ENCODE measurements around the gene VSNL1. TPM values are rescaled to one million over a fixed set of nuclear protein-coding genes. Genes with fewer than 3 reads are reported as not detected.

Gene VSNL1
- total and polyA plus RNA-seq, 2 experiments from 2014 or later: 102 to 112 TPM

DNA sequence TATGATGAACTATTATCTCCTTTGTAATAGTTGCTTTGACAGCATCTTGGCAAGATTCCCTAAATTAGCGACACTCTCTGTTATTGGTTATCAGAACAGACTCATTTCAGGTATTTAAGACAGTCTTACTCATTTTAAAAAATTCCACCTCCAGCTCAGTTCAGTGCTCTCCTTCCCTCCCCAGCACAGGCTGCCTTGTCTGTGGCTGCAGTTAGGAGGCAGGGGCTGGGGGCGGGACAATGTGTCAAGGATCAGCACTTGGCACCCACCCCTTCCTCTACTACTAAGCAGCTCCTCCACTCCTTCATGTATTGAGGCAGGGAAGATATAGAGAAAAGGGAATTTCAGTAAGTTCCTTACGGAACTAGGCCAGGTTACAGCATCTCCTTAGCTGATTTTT lies 85.0 kb downstream of the VSNL1 start (continued):
- TF ChIP-seq, protein P1, sequence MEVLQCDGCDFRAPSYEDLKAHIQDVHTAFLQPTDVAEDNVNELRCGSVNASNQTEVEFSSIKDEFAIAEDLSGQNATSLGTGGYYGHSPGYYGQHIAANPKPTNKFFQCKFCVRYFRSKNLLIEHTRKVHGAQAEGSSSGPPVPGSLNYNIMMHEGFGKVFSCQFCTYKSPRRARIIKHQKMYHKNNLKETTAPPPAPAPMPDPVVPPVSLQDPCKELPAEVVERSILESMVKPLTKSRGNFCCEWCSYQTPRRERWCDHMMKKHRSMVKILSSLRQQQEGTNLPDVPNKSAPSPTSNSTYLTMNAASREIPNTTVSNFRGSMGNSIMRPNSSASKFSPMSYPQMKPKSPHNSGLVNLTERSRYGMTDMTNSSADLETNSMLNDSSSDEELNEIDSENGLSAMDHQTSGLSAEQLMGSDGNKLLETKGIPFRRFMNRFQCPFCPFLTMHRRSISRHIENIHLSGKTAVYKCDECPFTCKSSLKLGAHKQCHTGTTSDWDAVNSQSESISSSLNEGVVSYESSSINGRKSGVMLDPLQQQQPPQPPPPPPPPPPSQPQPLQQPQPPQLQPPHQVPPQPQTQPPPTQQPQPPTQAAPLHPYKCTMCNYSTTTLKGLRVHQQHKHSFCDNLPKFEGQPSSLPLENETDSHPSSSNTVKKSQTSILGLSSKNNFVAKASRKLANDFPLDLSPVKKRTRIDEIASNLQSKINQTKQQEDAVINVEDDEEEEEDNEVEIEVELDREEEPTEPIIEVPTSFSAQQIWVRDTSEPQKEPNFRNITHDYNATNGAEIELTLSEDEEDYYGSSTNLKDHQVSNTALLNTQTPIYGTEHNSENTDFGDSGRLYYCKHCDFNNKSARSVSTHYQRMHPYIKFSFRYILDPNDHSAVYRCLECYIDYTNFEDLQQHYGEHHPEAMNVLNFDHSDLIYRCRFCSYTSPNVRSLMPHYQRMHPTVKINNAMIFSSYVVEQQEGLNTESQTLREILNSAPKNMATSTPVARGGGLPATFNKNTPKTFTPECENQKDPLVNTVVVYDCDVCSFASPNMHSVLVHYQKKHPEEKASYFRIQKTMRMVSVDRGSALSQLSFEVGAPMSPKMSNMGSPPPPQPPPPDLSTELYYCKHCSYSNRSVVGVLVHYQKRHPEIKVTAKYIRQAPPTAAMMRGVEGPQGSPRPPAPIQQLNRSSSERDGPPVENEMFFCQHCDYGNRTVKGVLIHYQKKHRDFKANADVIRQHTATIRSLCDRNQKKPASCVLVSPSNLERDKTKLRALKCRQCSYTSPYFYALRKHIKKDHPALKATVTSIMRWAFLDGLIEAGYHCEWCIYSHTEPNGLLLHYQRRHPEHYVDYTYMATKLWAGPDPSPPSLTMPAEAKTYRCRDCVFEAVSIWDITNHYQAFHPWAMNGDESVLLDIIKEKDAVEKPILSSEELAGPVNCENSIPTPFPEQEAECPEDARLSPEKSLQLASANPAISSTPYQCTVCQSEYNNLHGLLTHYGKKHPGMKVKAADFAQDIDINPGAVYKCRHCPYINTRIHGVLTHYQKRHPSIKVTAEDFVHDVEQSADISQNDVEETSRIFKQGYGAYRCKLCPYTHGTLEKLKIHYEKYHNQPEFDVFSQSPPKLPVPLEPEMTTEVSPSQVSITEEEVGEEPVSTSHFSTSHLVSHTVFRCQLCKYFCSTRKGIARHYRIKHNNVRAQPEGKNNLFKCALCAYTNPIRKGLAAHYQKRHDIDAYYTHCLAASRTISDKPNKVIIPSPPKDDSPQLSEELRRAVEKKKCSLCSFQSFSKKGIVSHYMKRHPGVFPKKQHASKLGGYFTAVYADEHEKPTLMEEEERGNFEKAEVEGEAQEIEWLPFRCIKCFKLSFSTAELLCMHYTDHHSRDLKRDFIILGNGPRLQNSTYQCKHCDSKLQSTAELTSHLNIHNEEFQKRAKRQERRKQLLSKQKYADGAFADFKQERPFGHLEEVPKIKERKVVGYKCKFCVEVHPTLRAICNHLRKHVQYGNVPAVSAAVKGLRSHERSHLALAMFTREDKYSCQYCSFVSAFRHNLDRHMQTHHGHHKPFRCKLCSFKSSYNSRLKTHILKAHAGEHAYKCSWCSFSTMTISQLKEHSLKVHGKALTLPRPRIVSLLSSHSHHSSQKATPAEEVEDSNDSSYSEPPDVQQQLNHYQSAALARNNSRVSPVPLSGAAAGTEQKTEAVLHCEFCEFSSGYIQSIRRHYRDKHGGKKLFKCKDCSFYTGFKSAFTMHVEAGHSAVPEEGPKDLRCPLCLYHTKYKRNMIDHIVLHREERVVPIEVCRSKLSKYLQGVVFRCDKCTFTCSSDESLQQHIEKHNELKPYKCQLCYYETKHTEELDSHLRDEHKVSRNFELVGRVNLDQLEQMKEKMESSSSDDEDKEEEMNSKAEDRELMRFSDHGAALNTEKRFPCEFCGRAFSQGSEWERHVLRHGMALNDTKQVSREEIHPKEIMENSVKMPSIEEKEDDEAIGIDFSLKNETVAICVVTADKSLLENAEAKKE (CRISPR knock-in tag; IDR thresholded peaks at IDR 0.05): no peak
- TF ChIP-seq NANOG (IDR thresholded peaks at IDR 0.05; ENCODE audit: borderline replicate concordance) (no peak), POLR2AphosphoS5 (IDR thresholded peaks at IDR 0.05; ENCODE audit: low read depth) (no peak), ZNF331 (CRISPR knock-in tag; IDR thresholded peaks at IDR 0.05; ENCODE audit: low read depth) (no peak), JUNB (IDR thresholded peaks at IDR 0.05; ENCODE audit: unreplicated experiment) (no peak)
- TF ChIP-seq, protein P2, sequence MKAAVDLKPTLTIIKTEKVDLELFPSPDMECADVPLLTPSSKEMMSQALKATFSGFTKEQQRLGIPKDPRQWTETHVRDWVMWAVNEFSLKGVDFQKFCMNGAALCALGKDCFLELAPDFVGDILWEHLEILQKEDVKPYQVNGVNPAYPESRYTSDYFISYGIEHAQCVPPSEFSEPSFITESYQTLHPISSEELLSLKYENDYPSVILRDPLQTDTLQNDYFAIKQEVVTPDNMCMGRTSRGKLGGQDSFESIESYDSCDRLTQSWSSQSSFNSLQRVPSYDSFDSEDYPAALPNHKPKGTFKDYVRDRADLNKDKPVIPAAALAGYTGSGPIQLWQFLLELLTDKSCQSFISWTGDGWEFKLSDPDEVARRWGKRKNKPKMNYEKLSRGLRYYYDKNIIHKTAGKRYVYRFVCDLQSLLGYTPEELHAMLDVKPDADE (IDR thresholded peaks at IDR 0.05): no peak

DNA sequence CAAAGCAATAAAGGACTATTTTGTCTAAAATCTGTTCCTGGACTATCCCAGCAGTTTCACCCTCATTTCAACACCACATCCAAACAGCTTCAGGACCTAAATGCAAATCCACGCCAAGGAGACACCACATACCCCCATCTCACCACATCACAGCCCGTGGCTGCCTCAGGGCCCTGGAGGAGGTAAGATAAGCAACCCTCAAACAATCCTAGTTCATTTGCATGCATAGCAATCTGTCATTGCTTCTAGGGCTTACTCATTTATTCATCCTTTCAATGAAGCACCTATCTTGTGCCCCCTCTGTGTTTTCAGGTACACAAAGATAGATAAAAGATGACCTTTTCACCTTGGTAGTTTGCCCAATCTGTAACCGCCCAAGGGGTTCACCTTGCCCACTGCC lies 86.5 kb downstream of the VSNL1 start:
- Histone ChIP-seq H4K20me1 (replicated peaks; ENCODE audit: insufficient read depth) (no peaks in the 10 kb centered on the region), H2AFZ (no peak overlapping the region), H3K4me3 (no peak overlapping the region), H3K27me3 (ENCODE audit: insufficient read depth) (no peaks in the 10 kb centered on the region), H3K4me1 (ENCODE audit: insufficient read depth) (peaks cover 6% of the 10 kb centered on the region; the same call in 1 of the 2 replicates), H3K9me2 (ENCODE audit: insufficient read depth) (0 out of 2 replicates have a peak, but pooled peaks cover 7% of the 10 kb centered on the region), H3F3A (replicated peaks; ENCODE audit: low read depth) (no peaks in the 10 kb centered on the region), H3K79me2 (replicated peaks; ENCODE audit: insufficient read depth) (peaks cover 4% of the 10 kb centered on the region; the same call in 1 of the 2 replicates), H3K27ac (ENCODE audit: low read depth) (no peak overlapping the region), H3K36me3 (ENCODE audit: insufficient read depth) (peaks cover 13% of the 10 kb centered on the region), H3K4me2 (no peak overlapping the region)
- Mint-ChIP-seq H3K27ac (no peak overlapping the region; the same call in 1 of the 2 replicates), H3K27me3 (ENCODE audit: insufficient read depth, low read depth, poor library complexity) (no peaks in the 10 kb centered on the region), H3K36me3 (ENCODE audit: low read depth) (peaks cover 86% of the 10 kb centered on the region), H3K4me3 (no peak overlapping the region), H3K4me1 (peaks cover 6% of the 10 kb centered on the region; the same call in 2 of the 3 replicates), H3K9me3 (peaks cover 43% of the 10 kb centered on the region)
- no peak for ATAC-seq
- no peak for DNase-seq (ENCODE audit: low spot score)
- TF ChIP-seq, protein P2 (IDR thresholded peaks at IDR 0.05): no peak
- no peak for TF ChIP-seq CREB1 (CRISPR knock-in tag; IDR thresholded peaks at IDR 0.05; ENCODE audit: low read depth)
- TF ChIP-seq EZH2phosphoT487 (IDR thresholded peaks at IDR 0.05; ENCODE audit: unreplicated experiment): no peak
- TF ChIP-seq EZH2 (IDR thresholded peaks at IDR 0.05; ENCODE audit: low read depth, unreplicated experiment): no peak
- TF ChIP-seq NANOG (IDR thresholded peaks at IDR 0.05; ENCODE audit: borderline replicate concordance): no peak
- TF ChIP-seq, protein P3, sequence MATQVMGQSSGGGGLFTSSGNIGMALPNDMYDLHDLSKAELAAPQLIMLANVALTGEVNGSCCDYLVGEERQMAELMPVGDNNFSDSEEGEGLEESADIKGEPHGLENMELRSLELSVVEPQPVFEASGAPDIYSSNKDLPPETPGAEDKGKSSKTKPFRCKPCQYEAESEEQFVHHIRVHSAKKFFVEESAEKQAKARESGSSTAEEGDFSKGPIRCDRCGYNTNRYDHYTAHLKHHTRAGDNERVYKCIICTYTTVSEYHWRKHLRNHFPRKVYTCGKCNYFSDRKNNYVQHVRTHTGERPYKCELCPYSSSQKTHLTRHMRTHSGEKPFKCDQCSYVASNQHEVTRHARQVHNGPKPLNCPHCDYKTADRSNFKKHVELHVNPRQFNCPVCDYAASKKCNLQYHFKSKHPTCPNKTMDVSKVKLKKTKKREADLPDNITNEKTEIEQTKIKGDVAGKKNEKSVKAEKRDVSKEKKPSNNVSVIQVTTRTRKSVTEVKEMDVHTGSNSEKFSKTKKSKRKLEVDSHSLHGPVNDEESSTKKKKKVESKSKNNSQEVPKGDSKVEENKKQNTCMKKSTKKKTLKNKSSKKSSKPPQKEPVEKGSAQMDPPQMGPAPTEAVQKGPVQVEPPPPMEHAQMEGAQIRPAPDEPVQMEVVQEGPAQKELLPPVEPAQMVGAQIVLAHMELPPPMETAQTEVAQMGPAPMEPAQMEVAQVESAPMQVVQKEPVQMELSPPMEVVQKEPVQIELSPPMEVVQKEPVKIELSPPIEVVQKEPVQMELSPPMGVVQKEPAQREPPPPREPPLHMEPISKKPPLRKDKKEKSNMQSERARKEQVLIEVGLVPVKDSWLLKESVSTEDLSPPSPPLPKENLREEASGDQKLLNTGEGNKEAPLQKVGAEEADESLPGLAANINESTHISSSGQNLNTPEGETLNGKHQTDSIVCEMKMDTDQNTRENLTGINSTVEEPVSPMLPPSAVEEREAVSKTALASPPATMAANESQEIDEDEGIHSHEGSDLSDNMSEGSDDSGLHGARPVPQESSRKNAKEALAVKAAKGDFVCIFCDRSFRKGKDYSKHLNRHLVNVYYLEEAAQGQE (IDR thresholded peaks at IDR 0.05; ENCODE audit: unreplicated experiment): no peak
- no peak for TF ChIP-seq STAT1 (IDR thresholded peaks at IDR 0.05; ENCODE audit: unreplicated experiment)
- no peak for TF ChIP-seq ZNF331 (CRISPR knock-in tag; IDR thresholded peaks at IDR 0.05; ENCODE audit: low read depth)

Measured in GM23338 (cell line).